Prostate gland (tissue), 2 donors: Measurements from ENCODE around the gene CFAP61. TPM values are rescaled to one million over a fixed set of nuclear protein-coding genes. Genes with fewer than 3 reads are reported as not detected.

Source experiments
- DNase-seq: peaks from one replicate; pipeline ENCODE4 v3.0.0-alpha.2; 2019; ENCODE audit warnings: low spot score
- H3K27ac ChIP-seq, 2 donors: fragments of 200-600 bp; sonication (generic); 2 replicates each; pipeline ENCODE4 v1.5.1; 2017 to 2019
- H3K27me3 ChIP-seq: fragments of 200-600 bp; sonication (generic); replicated peaks from 2 replicates; pipeline ENCODE4 v1.5.1; 2019; ENCODE audit not compliant: insufficient read depth
- H3K36me3 ChIP-seq, 2 donors: fragments of 200-600 bp; sonication (generic); 1 replicate in 1 of 2; 2 replicates in 1 of 2; pipeline versions ENCODE4 v1.5.1 to v1.8.1; 2017 to 2019
- H3K4me1 ChIP-seq: fragments of 200-600 bp; sonication (generic); replicated peaks from 2 replicates; pipeline ENCODE4 v1.5.1; 2019
- H3K4me3 ChIP-seq, 2 donors: fragments of 200-600 bp; sonication (generic); 2 replicates each; pipeline ENCODE4 v1.5.1; 2017 to 2019
- H3K9me3 ChIP-seq: fragments of 200-600 bp; sonication (generic); 2 replicates; pipeline ENCODE4 v1.5.1; 2017
- POLR2A ChIP-seq: fragments of 450-650 bp; IDR thresholded peaks from one replicate; pipeline ENCODE4 v1.6.1; 2016; ENCODE audit warnings: antibody characterized with exemption, mild to moderate bottlenecking
- POLR2AphosphoS5 ChIP-seq: sonication (generic); formaldehyde crosslinking; IDR thresholded peaks from one replicate; pipeline ENCODE4 v1.6.1; 2017; ENCODE audit warnings: antibody characterized with exemption
- WGBS: methylation state at CpG from one replicate; pipeline ENCODE4 v1.1.5; 2018; 5-methylcytosine and 5-hydroxymethylcytosine counted together
- intact Hi-C: fragments of 100-400 bp; cut with DNase I; formaldehyde crosslinking; loops from one replicate; pipeline ENCODE4 v1.14.2; 2022
- total RNA-seq, 2 donors: library from RNA; depleted of rRNA; stranded (reverse); fragments of >200 nt; gene quantifications; one replicate each; pipeline ENCODE4 v1.1.0, GENCODE V29; 2016
- TF ChIP-seq, protein P1 (sequence below), 4 experiments: fragments of 200-600 bp in 2 of 4; fragments of 450-650 bp in 2 of 4; sonication (generic) in 2 of 4; IDR thresholded peaks; 1 replicate in 3 of 4; 2 replicates in 1 of 4; pipeline ENCODE4 v1.5.1; 2016 to 2019; ENCODE audit warnings: antibody characterized with exemption in 4 of 4, mild to moderate bottlenecking in 2 of 4, moderate library complexity in 2 of 4

CFAP61 gene
- total RNA-seq, 2 donors from 2014 or later: 0.14 to 8.1 TPM

DNA sequence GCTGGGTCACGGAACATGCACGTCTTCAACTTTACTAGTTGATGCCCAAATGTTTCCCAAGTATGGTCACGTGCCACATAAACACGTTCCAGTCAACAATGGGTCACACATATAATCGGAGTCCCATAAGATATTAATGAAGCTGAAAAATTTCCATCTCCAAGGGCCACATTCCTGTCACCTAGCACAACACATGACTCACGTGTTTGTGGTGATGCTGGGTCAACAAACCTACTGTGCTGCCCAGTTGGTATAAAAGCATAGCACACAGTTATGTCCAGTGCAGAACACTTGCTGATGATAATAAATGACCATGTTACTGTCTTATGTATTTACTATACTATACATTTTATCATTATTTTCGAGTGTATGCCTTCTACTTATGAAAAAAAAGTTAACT, 247.6 kb downstream of the CFAP61 start:
- Histone ChIP-seq H3K36me3 (no peaks in the 10 kb centered on the region), H3K9me3 (no peaks in the 10 kb centered on the region), H3K27ac (no peak overlapping the region), H3K4me3 (no peak overlapping the region), H3K27me3 (no peaks in the 10 kb centered on the region), H3K4me1 (no peaks in the 10 kb centered on the region)
- 76% methylated on average over 7 of the region's 7 CpGs for WGBS
- TF ChIP-seq POLR2A: no peak
- TF ChIP-seq POLR2AphosphoS5: no peak
- TF ChIP-seq, protein P1, sequence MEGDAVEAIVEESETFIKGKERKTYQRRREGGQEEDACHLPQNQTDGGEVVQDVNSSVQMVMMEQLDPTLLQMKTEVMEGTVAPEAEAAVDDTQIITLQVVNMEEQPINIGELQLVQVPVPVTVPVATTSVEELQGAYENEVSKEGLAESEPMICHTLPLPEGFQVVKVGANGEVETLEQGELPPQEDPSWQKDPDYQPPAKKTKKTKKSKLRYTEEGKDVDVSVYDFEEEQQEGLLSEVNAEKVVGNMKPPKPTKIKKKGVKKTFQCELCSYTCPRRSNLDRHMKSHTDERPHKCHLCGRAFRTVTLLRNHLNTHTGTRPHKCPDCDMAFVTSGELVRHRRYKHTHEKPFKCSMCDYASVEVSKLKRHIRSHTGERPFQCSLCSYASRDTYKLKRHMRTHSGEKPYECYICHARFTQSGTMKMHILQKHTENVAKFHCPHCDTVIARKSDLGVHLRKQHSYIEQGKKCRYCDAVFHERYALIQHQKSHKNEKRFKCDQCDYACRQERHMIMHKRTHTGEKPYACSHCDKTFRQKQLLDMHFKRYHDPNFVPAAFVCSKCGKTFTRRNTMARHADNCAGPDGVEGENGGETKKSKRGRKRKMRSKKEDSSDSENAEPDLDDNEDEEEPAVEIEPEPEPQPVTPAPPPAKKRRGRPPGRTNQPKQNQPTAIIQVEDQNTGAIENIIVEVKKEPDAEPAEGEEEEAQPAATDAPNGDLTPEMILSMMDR (IDR thresholded peaks at IDR 0.05): no peak
- intact Hi-C loops: no loop called here
- no peak for DNase-seq

DNA sequence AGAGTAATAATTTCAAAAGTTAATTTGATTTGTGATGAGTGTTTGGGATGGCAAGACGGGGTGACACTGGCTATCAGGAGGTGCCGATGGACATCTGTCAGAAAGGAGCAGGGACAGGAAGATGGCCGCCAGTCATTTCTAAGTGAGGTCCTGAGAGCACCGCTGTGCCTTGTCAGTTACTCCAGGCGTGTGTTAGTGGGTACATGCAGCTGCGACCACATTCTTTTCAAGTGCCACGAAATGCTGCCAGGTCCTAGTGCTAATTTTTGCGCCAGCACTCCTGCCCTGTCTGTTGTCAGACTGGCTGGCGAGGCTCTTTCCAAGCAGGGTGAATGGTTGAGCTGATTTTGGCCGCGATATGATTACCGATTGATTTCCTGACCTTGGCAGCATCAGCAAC, 251.0 kb downstream of the CFAP61 start:
- Histone ChIP-seq H3K9me3 (no peaks in the 10 kb centered on the region), H3K36me3 (no peaks in the 10 kb centered on the region), H3K4me1 (no peaks in the 10 kb centered on the region), H3K27me3 (no peaks in the 10 kb centered on the region), H3K4me3 (no peak overlapping the region), H3K27ac (no peak overlapping the region)
- intact Hi-C loops: no loop called here
- no peak for DNase-seq
- WGBS: 90% methylated on average over 12 of the region's 12 CpGs
- TF ChIP-seq, protein P1 (IDR thresholded peaks at IDR 0.05): no peak

DNA sequence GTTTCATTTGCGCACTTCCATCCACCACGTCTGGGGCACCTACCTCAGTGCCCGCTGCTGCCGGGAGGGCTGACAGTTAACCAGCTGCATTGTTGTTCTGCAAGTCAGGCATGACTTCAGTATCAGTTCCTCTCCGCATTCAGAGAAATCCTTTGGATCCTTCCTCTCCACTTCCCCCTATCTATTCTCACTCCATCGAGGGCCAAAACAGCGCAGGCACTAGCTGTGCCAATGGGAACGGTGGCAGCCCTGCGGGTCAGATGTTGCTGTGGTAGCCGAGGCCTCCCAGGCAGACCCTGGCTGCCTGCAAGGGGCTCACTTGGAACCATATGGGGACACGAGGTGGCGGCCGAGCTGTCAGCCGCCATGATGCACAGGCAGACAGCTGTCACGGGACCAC, 251.4 kb downstream of the CFAP61 start:
- Histone ChIP-seq H3K27me3 (no peaks in the 10 kb centered on the region), H3K36me3 (no peaks in the 10 kb centered on the region), H3K4me3 (no peak overlapping the region), H3K27ac (no peak overlapping the region), H3K9me3 (no peaks in the 10 kb centered on the region), H3K4me1 (no peaks in the 10 kb centered on the region)
- no peak for TF ChIP-seq POLR2A
- 88% methylated on average over 15 of the region's 15 CpGs for WGBS
- DNase-seq: no peak
- intact Hi-C loops: no loop called here

DNA sequence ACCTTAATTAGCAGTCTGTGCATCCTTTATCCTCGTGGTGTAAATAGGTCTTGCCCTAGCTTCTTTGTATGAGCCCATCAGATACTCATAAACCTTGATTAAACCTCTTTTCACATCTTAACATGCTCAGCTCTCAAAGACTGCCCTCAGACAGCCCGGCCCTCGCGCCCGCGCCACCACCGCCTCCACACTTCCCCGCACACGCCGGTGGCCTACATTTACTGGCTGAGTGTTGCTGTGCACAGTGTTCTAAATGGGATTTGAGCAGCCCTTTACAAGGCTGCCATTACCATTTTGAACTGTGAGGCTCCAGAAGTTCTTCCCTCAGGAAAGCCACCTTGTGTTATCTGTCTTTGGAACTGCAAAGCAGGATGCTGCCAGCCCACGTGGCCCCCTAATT, 252.6 kb downstream of the CFAP61 start:
- DNase-seq: no peak
- Histone ChIP-seq H3K27me3 (no peaks in the 10 kb centered on the region), H3K36me3 (no peaks in the 10 kb centered on the region), H3K9me3 (no peaks in the 10 kb centered on the region), H3K4me3 (no peak overlapping the region), H3K4me1 (no peaks in the 10 kb centered on the region), H3K27ac (no peak overlapping the region)
- intact Hi-C loops: no loop called here
- 77% methylated on average over 11 of the region's 11 CpGs for WGBS
- TF ChIP-seq POLR2AphosphoS5 (no peak), POLR2A (no peak)
- TF ChIP-seq, protein P1 (IDR thresholded peaks at IDR 0.05): no peak

DNA sequence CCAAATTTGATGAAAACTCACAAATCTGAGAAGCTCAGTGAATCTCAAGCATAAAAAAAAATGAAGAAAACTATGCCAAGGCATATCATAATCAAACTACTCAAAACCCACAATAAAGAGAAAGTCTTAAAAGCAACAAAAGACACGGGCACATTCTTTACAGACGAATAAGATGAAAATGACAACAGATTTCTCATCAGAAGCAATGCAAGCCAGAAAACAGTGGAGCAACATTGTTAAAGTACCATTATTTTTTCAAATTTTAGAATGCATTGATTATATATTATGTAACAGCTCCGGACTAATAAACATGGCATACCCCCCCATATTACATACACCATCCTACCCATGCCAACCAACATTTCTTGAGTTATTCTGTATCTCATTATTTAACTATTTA, 260.2 kb downstream of the CFAP61 start:
- Histone ChIP-seq H3K36me3 (no peaks in the 10 kb centered on the region), H3K4me1 (no peaks in the 10 kb centered on the region), H3K4me3 (no peak overlapping the region), H3K27me3 (no peaks in the 10 kb centered on the region), H3K27ac (no peak overlapping the region), H3K9me3 (no peaks in the 10 kb centered on the region)
- intact Hi-C loops: no loop called here
- 91% methylated on average over 3 of the region's 3 CpGs for WGBS
- no peak for DNase-seq
- TF ChIP-seq POLR2A: no peak
- TF ChIP-seq, protein P1 (IDR thresholded peaks at IDR 0.05): no peak
- TF ChIP-seq POLR2AphosphoS5: no peak
